Stimulated activated naive CD8-positive, alpha-beta T cell treated with anti-CD3 and anti-CD28 coated beads, Interleukin-15, Interleukin-2, amounts not matched to agents 100 ng/mL and 50 ng/mL, for 24 hours (primary cell): ENCODE measurements around the gene TLR3.
"Not testable (repeated sequence)": the region's sequence is repeated elsewhere in the genome, so short reads cannot be mapped to it uniquely, and the experiment has no call there.

Experiments
- H3K27ac Mint-ChIP-seq: one replicate; pipeline ENCODE4 v1.8.0; 2021; ENCODE audit warnings: mild to moderate bottlenecking, mixed read lengths
- H3K27me3 Mint-ChIP-seq: one replicate; pipeline ENCODE4 v1.8.0; 2021; ENCODE audit warnings: mixed read lengths
- H3K36me3 Mint-ChIP-seq: one replicate; pipeline ENCODE4 v1.8.0; 2021; ENCODE audit warnings: low read depth, mixed read lengths
- H3K4me1 Mint-ChIP-seq: one replicate; pipeline ENCODE4 v1.8.0; 2021; ENCODE audit warnings: low read depth, mixed read lengths
- H3K4me3 Mint-ChIP-seq: one replicate; pipeline ENCODE4 v1.8.0; 2021; ENCODE audit warnings: mild to moderate bottlenecking, mixed read lengths
- H3K9me3 Mint-ChIP-seq: one replicate; pipeline ENCODE4 v1.8.0; 2021; ENCODE audit warnings: mixed read lengths

Gene TLR3

GRCh38 chr4:186034613-186035012 is 34.3 kb upstream of the TLR3 start:
- H3K9me3 Mint-ChIP-seq, H3K36me3 Mint-ChIP-seq, H3K4me1 Mint-ChIP-seq, H3K4me3 Mint-ChIP-seq, H3K27ac Mint-ChIP-seq: not testable (repeated sequence)
- H3K27me3 Mint-ChIP-seq, result peaks cover 39% of the 10 kb centered on the region

DNA sequence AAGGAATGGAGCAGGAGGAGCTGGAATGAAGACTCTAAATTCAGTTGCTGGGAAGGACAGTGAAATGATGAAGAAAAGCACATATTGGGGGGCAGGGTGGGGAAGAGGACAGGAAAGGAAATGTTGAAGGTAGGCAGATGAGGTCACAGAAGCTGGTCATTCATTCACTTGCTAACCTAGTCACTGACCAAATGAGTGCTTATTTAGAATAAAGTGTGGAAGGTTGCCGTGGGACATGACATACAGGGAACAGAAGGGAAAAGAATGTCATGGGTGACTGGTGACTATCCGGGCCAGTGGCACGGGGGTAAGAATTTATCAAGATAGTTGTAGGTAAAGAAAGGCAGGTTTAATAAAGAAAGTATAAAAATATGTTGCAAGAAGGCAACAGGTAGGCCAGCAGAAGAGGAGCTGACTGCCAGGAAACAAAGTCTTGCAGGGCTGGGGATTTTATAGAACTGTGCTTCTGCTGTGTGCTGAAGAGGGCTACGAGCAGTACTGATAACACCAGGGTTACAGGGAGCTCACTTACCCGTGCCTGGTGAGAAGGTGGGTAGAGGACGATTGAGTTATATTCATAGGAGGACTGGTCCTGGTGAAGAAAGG is 31.9 kb upstream of the TLR3 start:
- peaks cover 38% of the 10 kb centered on the region for H3K27me3 Mint-ChIP-seq
- H3K9me3 Mint-ChIP-seq, result no peaks in the 10 kb centered on the region
- no peak overlapping the region for H3K4me3 Mint-ChIP-seq
- H3K36me3 Mint-ChIP-seq, result no peaks in the 10 kb centered on the region
- no peak overlapping the region for H3K27ac Mint-ChIP-seq
- no peaks in the 10 kb centered on the region for H3K4me1 Mint-ChIP-seq

DNA sequence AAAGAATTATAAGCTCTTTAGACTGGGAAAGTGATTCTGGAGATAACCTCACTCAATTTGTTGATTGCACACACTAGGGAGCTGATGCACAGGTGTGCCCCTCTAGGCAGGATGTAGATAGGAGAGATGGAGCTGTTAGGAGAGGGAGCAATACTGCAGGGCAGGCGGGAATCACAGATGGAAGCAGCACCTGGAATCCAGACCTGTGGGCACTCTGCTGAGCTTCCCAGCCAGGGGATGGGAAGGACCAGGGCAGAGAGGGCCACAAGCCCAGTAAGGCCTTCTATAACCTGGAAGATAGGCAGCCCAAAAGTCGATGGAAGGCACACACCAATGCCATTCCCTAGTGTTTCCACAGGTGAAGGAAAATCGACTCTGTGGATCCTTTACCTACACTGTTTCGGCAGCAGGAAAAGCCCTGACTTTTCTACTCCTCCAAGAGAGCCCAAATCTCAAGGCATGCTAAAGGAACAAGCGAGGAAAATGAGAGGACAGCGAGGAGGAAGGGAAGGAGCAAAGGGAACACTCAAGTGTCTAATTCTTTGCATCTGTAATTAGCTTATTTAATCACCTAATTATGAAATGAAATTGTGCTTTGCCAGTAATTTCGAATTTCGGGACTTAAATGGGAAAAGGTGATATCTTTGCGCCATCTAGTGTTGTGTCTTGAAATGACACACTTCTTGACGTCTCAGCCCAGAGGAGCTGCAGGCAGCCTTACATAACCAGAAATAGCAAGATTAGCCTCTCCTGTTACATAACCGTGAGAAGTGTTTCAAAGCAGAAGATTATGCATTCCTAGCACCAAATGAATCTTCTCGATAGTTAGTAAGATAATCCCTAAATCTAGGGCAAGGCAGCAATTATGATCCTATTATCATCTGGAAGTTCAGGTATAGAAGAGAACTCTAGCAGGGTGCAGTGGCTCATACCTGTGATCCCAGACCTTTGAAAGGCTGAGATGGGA is 31.0 kb upstream of the TLR3 start:
- Mint-ChIP-seq H3K4me3 (no peak overlapping the region), H3K27me3 (peaks cover 38% of the 10 kb centered on the region), H3K9me3 (no peaks in the 10 kb centered on the region), H3K36me3 (no peaks in the 10 kb centered on the region), H3K4me1 (no peaks in the 10 kb centered on the region), H3K27ac (no peak overlapping the region)

- H3K9me3 Mint-ChIP-seq, result no peaks in the 10 kb centered on the region
- H3K36me3 Mint-ChIP-seq, result no peaks in the 10 kb centered on the region
- H3K4me1 Mint-ChIP-seq, result no peaks in the 10 kb centered on the region
- no peak overlapping the region for H3K27ac Mint-ChIP-seq
- peaks cover 38% of the 10 kb centered on the region for H3K27me3 Mint-ChIP-seq
- no peak overlapping the region for H3K4me3 Mint-ChIP-seq
Measured at GRCh38 chr4:186039697-186040096, 29.3 kb upstream of the TLR3 start.

- Mint-ChIP-seq H3K36me3 (no peaks in the 10 kb centered on the region), H3K4me1 (no peaks in the 10 kb centered on the region), H3K9me3 (no peaks in the 10 kb centered on the region), H3K4me3 (no peak overlapping the region), H3K27ac (no peak overlapping the region), H3K27me3 (peaks cover 38% of the 10 kb centered on the region)
Measured at GRCh38 chr4:186040316-186040715, 28.6 kb upstream of the TLR3 start.

DNA sequence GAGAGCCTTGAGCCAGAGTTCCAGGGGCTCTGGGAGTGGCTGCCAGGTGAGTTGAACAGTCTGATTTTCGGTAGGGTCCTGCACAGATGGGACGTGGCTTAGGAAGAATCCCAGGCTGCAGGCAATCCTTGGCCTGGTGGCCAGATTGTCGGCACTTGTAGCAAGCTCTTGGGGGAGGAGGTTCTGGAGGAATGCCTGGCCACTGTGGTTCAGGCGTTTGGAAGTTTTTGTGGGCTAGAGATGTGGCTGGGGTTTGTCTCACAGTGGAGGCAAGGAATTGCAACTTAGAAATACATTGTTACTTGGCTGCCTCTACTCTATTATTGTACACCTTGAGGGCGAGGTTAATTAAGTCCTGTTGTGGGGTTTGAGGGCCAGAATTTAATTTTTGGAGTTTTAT is 21.5 kb upstream of the TLR3 start:
- H3K36me3 Mint-ChIP-seq, H3K4me1 Mint-ChIP-seq, H3K9me3 Mint-ChIP-seq, H3K4me3 Mint-ChIP-seq, H3K27me3 Mint-ChIP-seq, H3K27ac Mint-ChIP-seq: not testable (repeated sequence)

DNA sequence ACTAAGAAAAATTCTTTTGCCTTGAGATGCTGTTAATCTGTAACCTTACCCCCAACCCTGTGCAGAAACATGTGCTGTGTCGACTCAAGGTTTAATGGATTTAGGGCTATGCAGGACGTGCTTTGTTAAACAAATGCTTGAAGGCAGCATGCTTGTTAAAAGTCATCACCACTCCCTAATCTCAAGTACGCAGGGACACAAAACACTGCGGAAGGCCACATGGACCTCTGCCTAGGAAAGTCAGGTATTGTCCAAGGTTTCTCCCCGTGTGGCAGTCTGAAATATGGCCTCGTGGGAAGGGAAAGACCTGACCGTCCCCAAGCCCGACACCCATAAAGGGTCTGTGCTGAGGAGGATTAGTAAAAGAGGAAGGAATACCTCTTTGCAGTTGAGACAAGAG is 18.8 kb upstream of the TLR3 start:
- not testable (repeated sequence) for H3K27ac Mint-ChIP-seq, H3K9me3 Mint-ChIP-seq, H3K27me3 Mint-ChIP-seq, H3K4me3 Mint-ChIP-seq, H3K36me3 Mint-ChIP-seq, H3K4me1 Mint-ChIP-seq

- Mint-ChIP-seq H3K4me3 (no peak overlapping the region), H3K9me3 (no peaks in the 10 kb centered on the region), H3K27me3 (no peaks in the 10 kb centered on the region), H3K4me1 (no peaks in the 10 kb centered on the region), H3K27ac (no peak overlapping the region), H3K36me3 (no peaks in the 10 kb centered on the region)
Measured at GRCh38 chr4:186051096-186051495, 17.9 kb upstream of the TLR3 start.

- no peaks in the 10 kb centered on the region for H3K36me3 Mint-ChIP-seq
- no peak overlapping the region for H3K27ac Mint-ChIP-seq
- H3K9me3 Mint-ChIP-seq, result no peaks in the 10 kb centered on the region
- no peak overlapping the region for H3K4me3 Mint-ChIP-seq
- peaks cover 16% of the 10 kb centered on the region for H3K4me1 Mint-ChIP-seq
- H3K27me3 Mint-ChIP-seq, result peaks cover 30% of the 10 kb centered on the region
Measured at GRCh38 chr4:186058253-186058979, 10.5 kb upstream of the TLR3 start.

GRCh38 chr4:186058980-186059316 is 10.0 kb upstream of the TLR3 start:
- Mint-ChIP-seq H3K4me1 (peaks cover 16% of the 10 kb centered on the region), H3K9me3 (no peaks in the 10 kb centered on the region), H3K4me3 (no peak overlapping the region)

GRCh38 chr4:186061921-186062320 is 7.0 kb upstream of the TLR3 start:
- H3K27ac Mint-ChIP-seq, result no peak overlapping the region
- peaks cover 16% of the 10 kb centered on the region for H3K4me1 Mint-ChIP-seq
- peaks cover 48% of the 10 kb centered on the region for H3K27me3 Mint-ChIP-seq
- no peak overlapping the region for H3K4me3 Mint-ChIP-seq
- no peaks in the 10 kb centered on the region for H3K36me3 Mint-ChIP-seq
- H3K9me3 Mint-ChIP-seq, result no peaks in the 10 kb centered on the region

More at GRCh38 chr4:186058980-186059316, 10.0 kb upstream of the TLR3 start:
- no peak overlapping the region for H3K27ac Mint-ChIP-seq
- H3K36me3 Mint-ChIP-seq, result no peaks in the 10 kb centered on the region
- peaks cover 34% of the 10 kb centered on the region for H3K27me3 Mint-ChIP-seq

DNA sequence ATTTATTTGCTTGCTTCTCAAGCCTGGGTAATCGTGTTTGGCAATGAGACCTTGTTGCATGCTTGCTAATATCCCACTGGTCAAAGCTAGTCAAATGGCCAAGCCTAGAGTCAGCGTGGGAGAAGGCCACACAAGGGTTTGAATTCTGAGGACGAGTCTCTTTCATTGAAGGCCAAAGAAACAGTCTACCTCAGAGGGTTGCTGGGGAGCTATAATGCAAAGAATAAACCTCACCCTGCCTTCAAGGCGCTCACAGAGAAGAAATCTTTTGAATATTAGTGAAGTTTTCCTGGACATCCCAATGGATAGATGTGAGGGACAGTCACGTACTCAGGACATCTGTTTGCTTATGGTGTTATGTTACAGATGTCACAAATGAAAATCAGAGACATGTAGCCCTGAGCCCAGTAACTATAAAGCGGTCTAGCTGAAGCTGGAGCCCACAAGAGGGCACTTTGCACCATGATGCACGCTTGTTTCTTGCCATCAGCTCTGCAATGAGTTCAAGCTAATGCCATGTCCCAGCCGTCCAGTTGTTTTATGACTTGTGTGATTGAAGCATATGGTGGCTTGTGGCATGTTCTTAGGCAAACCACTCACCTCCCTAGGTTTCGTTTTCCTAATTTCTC is 1.1 kb upstream of the TLR3 start:
- H3K27ac Mint-ChIP-seq, result no peak overlapping the region
- H3K36me3 Mint-ChIP-seq, result no peaks in the 10 kb centered on the region
- H3K4me1 Mint-ChIP-seq, result peaks cover 14% of the 10 kb centered on the region
- peaks cover 23% of the 10 kb centered on the region for H3K27me3 Mint-ChIP-seq
- peak overlapping the region; percentile 81 for H3K4me3 Mint-ChIP-seq
- no peaks in the 10 kb centered on the region for H3K9me3 Mint-ChIP-seq

DNA sequence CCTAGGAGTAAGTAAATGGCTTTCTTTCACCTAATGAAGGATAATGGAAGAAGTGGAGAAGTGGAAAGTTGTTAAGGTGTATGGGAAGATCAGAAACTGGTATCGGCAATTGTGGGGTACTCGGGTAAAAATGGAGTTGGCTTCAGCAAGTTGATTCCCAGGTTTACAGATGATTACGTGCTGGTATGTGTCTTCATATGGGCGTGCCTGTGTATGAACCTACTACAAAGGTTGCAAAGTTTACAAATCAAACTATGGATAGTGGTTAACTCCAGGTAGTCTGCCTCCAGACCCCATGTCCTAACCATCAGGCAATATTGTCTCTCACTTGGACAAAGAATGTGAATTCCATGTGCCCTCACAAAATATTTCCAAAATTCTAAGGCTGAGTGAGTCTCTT is 773 bp downstream of the TLR3 start:
- Mint-ChIP-seq H3K27me3 (peaks cover 19% of the 10 kb centered on the region), H3K36me3 (no peaks in the 10 kb centered on the region), H3K4me3 (no peak overlapping the region), H3K27ac (no peak overlapping the region), H3K4me1 (peaks cover 14% of the 10 kb centered on the region), H3K9me3 (no peaks in the 10 kb centered on the region)

DNA sequence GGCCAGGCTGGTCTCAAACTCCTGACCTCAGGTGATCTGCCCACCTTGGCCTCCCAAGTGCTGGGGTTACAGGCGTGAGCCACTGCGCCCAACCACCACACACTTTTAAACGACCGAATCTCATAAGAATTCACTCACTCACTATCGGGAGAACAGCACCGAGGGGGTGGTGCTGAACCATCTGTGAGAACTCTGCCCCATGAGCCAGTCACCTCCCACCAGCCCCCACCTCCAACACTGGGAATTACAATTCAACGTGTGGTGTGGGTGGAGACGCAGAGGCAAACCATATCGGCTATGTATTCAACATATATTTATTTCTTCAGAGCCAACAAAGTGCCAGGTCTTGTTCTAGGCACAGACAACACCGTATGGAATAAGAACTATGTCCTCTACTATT is 3.6 kb downstream of the TLR3 start:
- no peaks in the 10 kb centered on the region for H3K36me3 Mint-ChIP-seq
- peaks cover 14% of the 10 kb centered on the region for H3K4me1 Mint-ChIP-seq
- H3K27me3 Mint-ChIP-seq, result no peaks in the 10 kb centered on the region
- H3K4me3 Mint-ChIP-seq, result no peak overlapping the region
- no peaks in the 10 kb centered on the region for H3K9me3 Mint-ChIP-seq
- no peak overlapping the region for H3K27ac Mint-ChIP-seq

GRCh38 chr4:186074189-186074588 is 5.2 kb downstream of the TLR3 start:
- Mint-ChIP-seq H3K4me3 (no peak overlapping the region), H3K27ac (no peak overlapping the region), H3K9me3 (no peaks in the 10 kb centered on the region), H3K27me3 (no peaks in the 10 kb centered on the region), H3K36me3 (no peaks in the 10 kb centered on the region), H3K4me1 (peaks cover 5% of the 10 kb centered on the region)
